Uterus (tissue), 4 donors: ENCODE measurements around the gene BANK1. TPM values are rescaled to one million over a fixed set of nuclear protein-coding genes. Genes with fewer than 3 reads are reported as not detected.

ENCODE experiments used
- DNase-seq, 2 donors: peaks; one replicate each; pipeline ENCODE4 v3.0.0-alpha.2; 2019 to 2020
- H3K27ac ChIP-seq, 2 donors: fragments of 200-600 bp; sonication (generic); 1 replicate in 1 of 2; 2 replicates in 1 of 2; pipeline ENCODE4 v1.5.1; 2016 to 2018
- H3K27me3 ChIP-seq, 2 donors: fragments of 200-600 bp; sonication (generic); one replicate each; pipeline ENCODE4 v1.5.1; 2018 to 2019; ENCODE audit warnings: control low read depth in 1 of 2
- H3K36me3 ChIP-seq, 2 donors: fragments of 200-600 bp; sonication (generic); one replicate each; pipeline ENCODE4 v1.5.1; 2019; ENCODE audit warnings: control low read depth in 1 of 2
- H3K4me1 ChIP-seq, 2 donors: fragments of 200-600 bp; sonication (generic); one replicate each; pipeline ENCODE4 v1.5.1; 2018 to 2019; ENCODE audit warnings: control low read depth in 1 of 2
- H3K4me3 ChIP-seq, 2 donors: fragments of 200-600 bp; sonication (generic); 1 replicate in 1 of 2; 2 replicates in 1 of 2; pipeline ENCODE4 v1.5.1; 2018 to 2019; ENCODE audit warnings: mild to moderate bottlenecking in 1 of 2
- H3K9me3 ChIP-seq, 2 donors: fragments of 200-600 bp; sonication (generic); one replicate each; pipeline ENCODE4 v1.5.1; 2019; ENCODE audit warnings: control low read depth in 1 of 2
- CTCF ChIP-seq, 4 experiments: fragments of 200-600 bp in 2 of 4; fragments of 450-650 bp in 2 of 4; sonication (generic) in 2 of 4; IDR thresholded peaks; one replicate each; pipeline ENCODE4 v1.5.1; 2016 to 2019; ENCODE audit warnings: antibody characterized with exemption in 4 of 4, mild to moderate bottlenecking in 2 of 4, moderate library complexity in 1 of 4
- POLR2A ChIP-seq, 2 donors: fragments of 450-650 bp; IDR thresholded peaks; one replicate each; pipeline ENCODE4 v1.6.1; 2016; ENCODE audit warnings: antibody characterized with exemption in 2 of 2, mild to moderate bottlenecking in 1 of 2, moderate library complexity in 1 of 2
- intact Hi-C: fragments of 100-400 bp; cut with DNase I; formaldehyde crosslinking; loops from one replicate; pipeline ENCODE4 v1.15.1; 2023; ENCODE audit warnings: low total_unique reads
- total RNA-seq, 4 donors: library from RNA; depleted of rRNA in 3 of 4; stranded (reverse); fragments of >200 nt in 3 of 4; gene quantifications; one replicate each; pipeline versions ENCODE4 v1.1.0 to v1.2.4, GENCODE V29; 2014 to 2023
- donor health status: DM: yes; HTN: yes; CAD: no.

Gene BANK1
- total RNA-seq, 4 donors from 2014 or later = 0.49 to 3.1 (median 0.59) TPM; not detected in 1

GRCh38 chr4:101843054-101843453 is 52.5 kb downstream of the BANK1 start:
- Histone ChIP-seq H3K9me3 (no peaks in the 10 kb centered on the region), H3K27ac (no peak overlapping the region), H3K27me3 (no peaks in the 10 kb centered on the region), H3K36me3 (no peaks in the 10 kb centered on the region), H3K4me1 (no peaks in the 10 kb centered on the region), H3K4me3 (no peak overlapping the region)
- DNase-seq = no peak
- intact Hi-C loops = no loop called here
- TF ChIP-seq CTCF (IDR thresholded peaks at IDR 0.05) (no peak), POLR2A (IDR thresholded peaks at IDR 0.05) (no peak)

GRCh38 chr4:101846550-101846949 is 56.0 kb downstream of the BANK1 start:
- intact Hi-C loops = no loop called here
- Histone ChIP-seq H3K9me3 (no peaks in the 10 kb centered on the region), H3K4me1 (no peaks in the 10 kb centered on the region), H3K36me3 (no peaks in the 10 kb centered on the region), H3K4me3 (no peak overlapping the region), H3K27ac (no peak overlapping the region), H3K27me3 (no peaks in the 10 kb centered on the region)
- no peak for DNase-seq
- TF ChIP-seq CTCF (IDR thresholded peaks at IDR 0.05) (no peak), POLR2A (IDR thresholded peaks at IDR 0.05) (no peak)

GRCh38 chr4:101850698-101851097 is 60.2 kb downstream of the BANK1 start:
- intact Hi-C loops = no loop called here
- Histone ChIP-seq H3K9me3 (no peaks in the 10 kb centered on the region), H3K4me1 (no peaks in the 10 kb centered on the region), H3K27ac (no peak overlapping the region), H3K27me3 (no peaks in the 10 kb centered on the region), H3K4me3 (no peak overlapping the region), H3K36me3 (no peaks in the 10 kb centered on the region)
- TF ChIP-seq POLR2A (IDR thresholded peaks at IDR 0.05) = no peak
- no peak for TF ChIP-seq CTCF (IDR thresholded peaks at IDR 0.05)
- DNase-seq = no peak

- no peaks in the 10 kb centered on the region for H3K27me3 ChIP-seq
- H3K9me3 ChIP-seq = no peaks in the 10 kb centered on the region
- no peak overlapping the region for H3K4me3 ChIP-seq
- no peaks in the 10 kb centered on the region for H3K4me1 ChIP-seq
- H3K36me3 ChIP-seq = no peaks in the 10 kb centered on the region
- TF ChIP-seq POLR2A (IDR thresholded peaks at IDR 0.05) (no peak), CTCF (IDR thresholded peaks at IDR 0.05) (no peak)
- H3K27ac ChIP-seq = no peak overlapping the region
- DNase-seq = no peak
- intact Hi-C loops = no loop called here
Observed at GRCh38 chr4:101851672-101852071, 61.1 kb downstream of the BANK1 start.

- no peaks in the 10 kb centered on the region for H3K27me3 ChIP-seq
- H3K9me3 ChIP-seq = no peaks in the 10 kb centered on the region
- H3K27ac ChIP-seq = no peak overlapping the region
- no peaks in the 10 kb centered on the region for H3K4me1 ChIP-seq
- no peak overlapping the region for H3K4me3 ChIP-seq
- DNase-seq = no peak
- intact Hi-C loops = no loop called here
- TF ChIP-seq CTCF (IDR thresholded peaks at IDR 0.05) = no peak
- TF ChIP-seq POLR2A (IDR thresholded peaks at IDR 0.05) = no peak
- no peaks in the 10 kb centered on the region for H3K36me3 ChIP-seq
Observed at GRCh38 chr4:101853028-101853427, 62.5 kb downstream of the BANK1 start.
